Ramos (cell line): ENCODE data around the gene AIFM1.
"Not testable (repeated sequence)": the region's sequence is repeated elsewhere in the genome, so short reads cannot be mapped to it uniquely, and the experiment has no call there.

Experiments used
- in situ Hi-C: fragments of 300-500 bp; cut with MboI; formaldehyde crosslinking; loops from one replicate; pipeline ENCODE4 v1.14.3; 2022; ENCODE audit warnings: low sequenced_read_pairs; ENCODE audit not compliant: unreplicated experiment

The AIFM1 gene

GRCh38 chrX:130124577-130124976 is 41.1 kb downstream of the AIFM1 start:
- in situ Hi-C loops, result loop anchor here (5.0 kb wide), 1 partner anchor 42 kb away; no protein-coding TSS in a partner anchor

GRCh38 chrX:130121505-130121800 is 44.2 kb downstream of the AIFM1 start:
- in situ Hi-C loops, result loop anchor here (5.0 kb wide), 1 partner anchor 39 kb away; no protein-coding TSS in a partner anchor

GRCh38 chrX:130120746-130121504 is 44.7 kb downstream of the AIFM1 start:
- in situ Hi-C loops, result loop anchor here (5.0 kb wide), 1 partner anchor 39 kb away; no protein-coding TSS in a partner anchor

GRCh38 chrX:130120321-130120731 is 45.3 kb downstream of the AIFM1 start:
- in situ Hi-C loops, result loop anchor here (5.0 kb wide), 1 partner anchor 38 kb away; no protein-coding TSS in a partner anchor

DNA sequence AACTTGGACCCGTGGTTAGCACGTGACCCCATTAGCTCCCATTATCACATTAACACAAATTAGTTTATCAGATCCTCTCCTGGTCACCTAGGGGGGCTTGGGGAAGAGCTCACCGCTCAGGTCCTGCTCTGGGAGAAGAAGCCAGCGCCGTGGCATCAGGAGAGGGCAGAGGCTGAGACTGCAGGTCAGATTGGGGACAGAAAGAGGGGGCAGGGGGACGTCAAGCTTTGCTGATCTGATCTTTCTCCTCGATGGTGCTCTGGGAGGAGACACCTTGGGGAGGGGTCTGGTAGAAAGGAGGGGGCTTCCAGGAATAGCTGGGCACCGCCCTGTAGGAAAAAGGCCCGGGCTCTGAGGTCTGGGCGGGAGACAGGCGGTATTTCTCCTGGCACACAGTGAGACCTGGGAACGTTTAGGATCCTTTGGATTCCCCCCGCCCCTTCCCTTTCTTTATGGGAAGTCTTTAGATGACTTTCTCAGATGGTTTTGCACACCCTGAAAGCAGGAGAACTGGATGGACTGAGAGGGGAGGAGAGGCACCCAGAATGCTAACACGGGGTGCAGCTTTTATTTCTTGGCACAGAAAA is 46.2 kb downstream of the AIFM1 start:
- in situ Hi-C loops, result no loop called here

- in situ Hi-C loops, result no loop called here
Observed at GRCh38 chrX:130118441-130119311, 47.0 kb downstream of the AIFM1 start.

DNA sequence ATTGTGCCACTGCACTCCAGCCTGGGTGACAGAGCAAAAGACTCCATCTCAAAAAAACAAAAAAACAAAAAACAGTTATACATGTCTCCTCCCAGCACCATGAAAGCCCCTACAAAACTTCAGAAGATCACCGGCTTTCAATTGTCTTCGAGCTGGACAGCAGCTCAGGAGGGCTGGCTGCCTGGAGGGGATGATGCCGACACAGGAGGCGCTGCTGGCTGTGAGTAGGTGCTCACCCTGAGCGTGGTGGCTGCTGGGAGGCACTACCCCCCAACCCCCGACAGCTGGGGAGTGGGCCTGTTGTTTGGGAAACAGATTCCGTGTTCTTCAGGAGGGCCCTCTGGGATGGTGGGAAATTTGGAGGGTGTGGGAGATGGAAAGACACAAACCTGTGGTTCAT is 48.5 kb downstream of the AIFM1 start:
- in situ Hi-C loops, result no loop called here

GRCh38 chrX:130115119-130115885 is 50.3 kb downstream of the AIFM1 start:
- in situ Hi-C loops, result not testable (repeated sequence)

- in situ Hi-C loops, result no loop called here
Observed at GRCh38 chrX:130114141-130114588, 51.5 kb downstream of the AIFM1 start.

GRCh38 chrX:130111220-130112154 is 54.2 kb downstream of the AIFM1 start:
- in situ Hi-C loops, result no loop called here

- in situ Hi-C loops, result no loop called here
Observed at GRCh38 chrX:130110379-130111219, 55.0 kb downstream of the AIFM1 start, which contains the start of gene ELF4. Gene ELF4 (minus strand): TSS chrX:130110497. CDS start chrX:130081330, 29,167 bp downstream.

DNA sequence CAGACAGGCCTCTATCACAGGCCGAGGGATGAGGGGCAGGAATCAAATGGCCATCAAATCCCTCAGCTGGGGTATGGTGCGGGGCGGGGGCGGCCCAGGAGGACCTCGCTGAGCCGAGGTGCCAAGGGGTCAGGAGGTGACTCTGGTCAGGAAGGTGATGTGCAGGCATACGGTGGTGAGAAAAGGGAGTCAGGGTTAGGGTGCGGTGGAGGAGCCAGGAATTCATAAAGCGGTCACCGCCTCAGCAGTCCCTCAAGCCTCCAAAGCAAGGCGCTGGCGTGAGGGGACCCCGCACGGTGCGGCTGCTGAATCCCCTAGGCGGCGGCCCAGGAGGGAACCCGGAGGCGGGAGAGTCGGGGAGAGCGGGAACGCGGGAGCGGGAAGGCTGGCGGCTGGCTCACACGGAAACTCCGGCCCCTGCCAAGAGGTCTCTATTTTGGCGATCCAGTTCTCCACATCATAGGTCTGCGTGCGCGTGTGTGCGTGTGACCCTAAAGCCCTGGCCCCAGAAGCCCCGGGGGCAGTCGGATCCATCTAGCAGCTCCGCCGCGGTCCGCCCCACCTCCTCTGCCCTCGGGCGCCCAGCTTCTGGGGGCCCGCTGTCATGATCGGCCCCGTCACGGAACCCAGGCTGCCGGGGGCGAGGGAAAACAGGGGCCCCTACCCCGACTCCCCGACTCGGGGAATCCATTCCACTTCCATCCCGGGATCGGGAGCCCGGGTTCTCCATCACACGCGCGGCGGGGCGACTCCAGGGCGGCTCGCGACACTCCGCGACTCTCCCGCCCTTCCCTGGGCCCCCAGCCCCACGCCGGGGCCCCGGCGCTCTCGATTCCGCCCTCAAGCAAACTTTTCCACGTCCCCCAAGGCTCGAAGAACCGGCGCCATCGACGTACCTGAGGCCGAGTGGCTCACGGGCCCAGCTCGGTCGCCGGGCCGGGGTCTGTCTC is 55.9 kb downstream of the AIFM1 start:
- in situ Hi-C loops, result no loop called here

DNA sequence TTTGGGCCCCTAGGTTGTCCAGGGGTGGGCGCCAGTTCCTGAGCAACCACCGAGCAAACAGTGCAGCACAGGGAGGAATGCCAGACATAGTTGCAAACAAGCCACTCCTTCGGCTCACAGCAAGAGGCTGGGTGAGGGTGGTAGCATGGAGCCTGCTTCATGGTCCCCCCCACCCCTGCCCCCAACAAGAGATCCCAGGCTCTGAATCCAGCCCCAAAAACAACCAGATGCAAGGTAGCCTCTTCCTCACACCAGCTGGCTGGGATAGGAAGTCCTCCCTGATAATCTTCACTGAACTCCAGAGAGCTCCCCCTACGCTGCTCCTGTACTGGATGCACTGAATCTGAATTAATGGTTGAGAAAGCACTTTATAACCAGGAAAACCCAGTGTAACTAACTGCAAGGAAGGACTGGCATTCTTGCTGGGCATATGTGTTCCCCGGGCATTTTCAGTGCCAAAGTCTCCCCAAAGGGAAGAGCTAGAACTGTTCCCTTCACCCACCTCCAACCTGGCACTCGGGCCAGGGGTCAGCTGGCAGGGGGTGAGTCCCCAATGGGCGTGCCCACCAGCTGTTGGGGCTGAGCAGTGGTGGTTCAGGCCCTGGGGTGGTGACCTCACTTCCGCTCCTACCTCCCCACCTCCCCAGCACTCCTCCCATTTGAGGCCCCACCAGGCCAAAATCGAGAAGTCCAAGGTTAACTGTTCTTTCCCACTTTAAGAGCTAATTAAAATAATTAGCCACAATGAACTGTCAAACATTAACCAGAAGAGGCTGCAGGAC is 56.8 kb downstream of the AIFM1 start:
- in situ Hi-C loops, result no loop called here

GRCh38 chrX:130106071-130106470 is 59.6 kb downstream of the AIFM1 start:
- in situ Hi-C loops, result no loop called here

DNA sequence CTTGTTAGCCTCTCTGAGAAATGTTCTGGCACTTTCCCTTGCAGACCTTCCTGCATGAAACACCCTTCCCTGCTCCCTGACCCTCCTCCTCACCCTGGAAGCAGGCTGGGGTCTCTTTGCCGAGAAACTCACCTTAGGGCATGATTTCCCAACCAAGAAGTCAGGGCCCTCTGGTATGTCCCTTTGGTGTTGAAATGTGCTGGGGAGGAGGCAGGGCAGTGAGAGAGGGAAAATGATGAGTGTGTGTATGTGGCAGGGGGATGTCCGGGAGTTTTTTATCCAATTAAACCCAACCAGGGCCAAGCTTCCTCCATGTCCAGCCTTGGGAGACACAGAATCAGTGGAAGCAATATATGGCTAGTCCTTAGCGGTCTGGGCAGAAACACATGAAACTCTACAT is 60.4 kb downstream of the AIFM1 start:
- in situ Hi-C loops, result no loop called here

DNA sequence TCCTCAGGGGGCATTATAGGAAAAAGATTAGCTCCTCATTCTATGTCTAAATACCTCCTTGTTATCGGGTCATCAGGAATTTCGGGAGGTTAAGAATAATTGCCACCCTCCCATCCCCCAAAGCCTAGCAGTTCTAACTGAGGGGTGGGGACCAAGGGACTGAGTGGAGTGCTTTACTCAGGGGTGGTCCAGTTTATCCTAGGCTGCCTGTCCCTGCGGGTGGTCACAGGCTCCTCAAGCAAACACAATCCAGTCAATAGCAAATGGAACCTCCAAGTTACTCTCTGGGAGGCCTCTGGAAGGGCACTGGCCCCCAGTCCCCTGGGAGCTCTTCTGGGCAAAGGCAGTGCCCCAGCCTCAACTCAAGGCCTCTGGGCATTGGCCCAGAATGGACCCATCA is 62.0 kb downstream of the AIFM1 start:
- in situ Hi-C loops, result no loop called here
